H54 (cell line): ENCODE measurements around the gene OR51A2.

ENCODE experiments used
- DNase-seq: peaks from one replicate; pipeline ENCODE4 v3.0.0; 2011; ENCODE audit warnings: low spot score, mixed read lengths; ENCODE audit not compliant: insufficient read length
- FAIRE-seq: peaks from 3 replicates; lab custom pipeline; 2011; peaks lifted over from hg19 to GRCh38; lab: Jason Lieb, UNC
- POLR2A ChIP-seq: IDR thresholded peaks from 2 replicates; pipeline ENCODE4 v1.6.1; 2011; ENCODE audit warnings: low read depth, mild to moderate bottlenecking, low read length

Gene OR51A2

GRCh38 chr11:4926608-4927007, 28.9 kb downstream of the OR51A2 start:
- no peak for FAIRE-seq
- no peak for TF ChIP-seq POLR2A
- no peak for DNase-seq

- FAIRE-seq (no peak), DNase-seq (no peak)
- TF ChIP-seq POLR2A: no peak
These were observed 31.3 kb downstream of the OR51A2 start, which contains the start of gene OR51G1 for GRCh38 chr11:4924239-4924638. Gene OR51G1 (minus strand): TSS chr11:4924339. CDS start chr11:4924339, 0 bp downstream.

- no peak for TF ChIP-seq POLR2A
- no peak for FAIRE-seq
- no peak for DNase-seq
These were observed 33.2 kb downstream of the OR51A2 start for GRCh38 chr11:4922304-4922703.

- no peak for TF ChIP-seq POLR2A
- FAIRE-seq: no peak
These were observed 33.7 kb downstream of the OR51A2 start for GRCh38 chr11:4921796-4922195.

GRCh38 chr11:4919250-4919649, 36.3 kb downstream of the OR51A2 start, which contains the start of gene OR51G2:
Gene OR51G2 (minus strand): TSS chr11:4919350. CDS start chr11:4915663, 3,687 bp downstream.
- TF ChIP-seq POLR2A: no peak
- FAIRE-seq (no peak), DNase-seq (no peak)

More at GRCh38 chr11:4921796-4922195, 33.7 kb downstream of the OR51A2 start:
- no peak for DNase-seq

- FAIRE-seq (no peak), DNase-seq (no peak)
- no peak for TF ChIP-seq POLR2A
These were observed 38.9 kb downstream of the OR51A2 start for GRCh38 chr11:4916581-4916980.
